CD4-positive, alpha-beta T cell treated with Interleukin-6 at 100 ng/mL for 8 hours (primary cell): Measurements from ENCODE around the gene NFYC.
A peak's percentile ranks its signal among the peaks of the same experiment; 100 is the strongest.
"Not testable (repeated sequence)": the region's sequence is repeated elsewhere in the genome, so short reads cannot be mapped to it uniquely, and the experiment has no call there.

ENCODE experiments used
- DNase-seq: peaks from one replicate; pipeline ENCODE4 v3.0.0-alpha.2; 2020; ENCODE audit warnings: mixed read lengths, low spot score

The NFYC gene

GRCh38 chr1:40665335-40666171, 26.0 kb upstream of the NFYC start, which contains the start of gene RIMS3:
TSS of gene RIMS3 (minus strand) at chr1:40665682. CDS start at chr1:40641925, 23,757 bp downstream.
- peak; percentile 77 for DNase-seq

GRCh38 chr1:40668769-40669525, 22.6 kb upstream of the NFYC start:
- DNase-seq = peak; percentile 80

- no peak for DNase-seq
Observed at GRCh38 chr1:40673452-40673851, 18.1 kb upstream of the NFYC start.

- no peak for DNase-seq
Observed at GRCh38 chr1:40676501-40676900, 15.0 kb upstream of the NFYC start.

DNA sequence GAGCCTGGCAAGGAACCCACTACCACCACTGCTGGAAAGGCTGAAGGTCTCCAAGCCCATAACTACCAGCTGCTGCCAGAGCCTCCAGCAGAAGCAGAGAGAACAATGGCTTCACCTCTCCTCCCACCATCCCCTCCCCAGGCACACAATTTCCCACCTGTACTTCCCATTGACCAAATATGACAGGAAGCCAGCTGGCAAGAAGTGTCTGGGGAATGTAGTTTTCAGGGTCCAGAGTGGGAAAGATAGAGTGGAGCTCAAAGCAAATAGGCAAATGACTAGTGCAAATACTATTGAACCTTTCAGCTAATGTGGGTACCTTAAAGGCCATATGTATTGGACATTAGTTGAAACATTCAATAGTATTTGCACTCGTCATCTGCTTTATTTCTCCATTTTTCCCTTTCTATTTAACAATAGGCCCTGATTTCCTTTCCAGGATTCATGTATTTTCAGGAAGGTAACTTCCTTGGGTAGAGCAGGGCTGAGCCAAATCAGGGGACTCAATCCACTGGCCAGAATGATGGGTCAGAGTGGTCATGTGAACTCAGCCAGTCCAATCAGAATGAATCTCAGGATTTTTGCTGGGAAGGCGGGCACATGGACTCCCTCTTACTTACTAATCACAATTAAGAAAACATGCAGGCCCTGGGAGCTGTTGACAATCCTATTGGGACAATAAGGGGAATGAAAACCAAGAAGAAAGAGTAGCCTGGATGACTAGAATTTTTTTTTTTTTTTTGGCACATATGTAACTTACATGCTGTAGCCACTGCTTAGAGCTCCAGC, 12.1 kb upstream of the NFYC start:
- DNase-seq = no peak

DNA sequence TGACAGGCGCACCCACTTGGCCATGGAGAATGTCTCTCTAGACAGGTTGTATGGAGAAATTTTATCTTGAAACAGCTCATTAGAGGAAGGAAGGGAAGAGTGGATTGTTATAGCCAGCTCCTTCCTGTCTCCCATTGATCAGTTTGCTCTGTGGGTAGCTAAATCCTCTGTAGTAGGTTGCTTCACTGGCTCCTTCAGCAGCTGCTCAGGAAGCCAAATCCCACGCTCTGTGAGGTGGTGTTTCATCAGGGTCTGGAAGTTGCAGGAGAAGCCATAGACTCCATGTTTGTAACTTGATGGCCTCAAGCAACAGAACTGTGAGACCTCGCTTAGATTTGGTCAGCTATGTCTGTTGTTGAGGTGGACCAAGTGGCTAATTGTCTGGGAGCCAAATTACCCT, 6.8 kb upstream of the NFYC start:
- DNase-seq = no peak

- DNase-seq = no peak
Observed at GRCh38 chr1:40687059-40687458, 4.4 kb upstream of the NFYC start.

DNA sequence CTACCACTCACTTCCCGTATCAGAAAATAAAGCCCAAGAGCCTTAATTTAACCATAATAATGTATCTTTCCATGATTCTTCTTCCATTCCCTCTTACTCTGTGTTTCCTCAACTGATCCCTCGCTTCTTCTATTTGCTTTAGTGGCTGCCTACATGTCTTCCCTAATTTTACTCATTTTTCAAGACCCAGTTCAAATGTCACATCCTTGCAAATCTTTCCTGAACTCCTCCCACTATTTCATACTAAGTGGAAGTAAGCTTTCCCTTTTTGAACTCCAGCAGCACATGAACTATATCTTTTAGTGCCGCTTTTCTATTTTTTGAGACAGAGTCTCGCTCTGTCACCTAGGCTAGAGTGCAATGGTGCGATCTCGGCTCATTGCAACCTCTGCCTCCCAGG, 3.8 kb upstream of the NFYC start:
- no peak for DNase-seq

DNA sequence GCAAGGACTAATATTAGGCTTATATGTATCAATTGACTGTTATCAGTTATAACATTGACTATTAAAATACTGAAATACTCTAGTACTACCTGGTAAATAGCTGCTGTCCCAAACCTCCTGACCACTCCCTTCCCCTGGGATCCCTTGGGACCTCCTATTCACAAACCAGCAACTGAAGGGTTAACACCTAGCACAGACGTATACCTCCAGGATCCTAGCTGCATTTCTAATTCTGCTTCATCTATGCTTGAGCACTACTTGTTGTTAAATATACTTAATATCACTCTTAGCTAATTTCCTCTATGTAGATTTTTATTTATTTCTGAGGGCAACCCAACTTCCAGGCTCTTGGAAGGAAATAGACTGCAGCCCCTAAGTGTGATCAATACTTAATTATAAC, 1.8 kb upstream of the NFYC start:
- no peak for DNase-seq

GRCh38 chr1:40690771-40691537, 550 bp upstream of the NFYC start:
- DNase-seq = no peak

DNA sequence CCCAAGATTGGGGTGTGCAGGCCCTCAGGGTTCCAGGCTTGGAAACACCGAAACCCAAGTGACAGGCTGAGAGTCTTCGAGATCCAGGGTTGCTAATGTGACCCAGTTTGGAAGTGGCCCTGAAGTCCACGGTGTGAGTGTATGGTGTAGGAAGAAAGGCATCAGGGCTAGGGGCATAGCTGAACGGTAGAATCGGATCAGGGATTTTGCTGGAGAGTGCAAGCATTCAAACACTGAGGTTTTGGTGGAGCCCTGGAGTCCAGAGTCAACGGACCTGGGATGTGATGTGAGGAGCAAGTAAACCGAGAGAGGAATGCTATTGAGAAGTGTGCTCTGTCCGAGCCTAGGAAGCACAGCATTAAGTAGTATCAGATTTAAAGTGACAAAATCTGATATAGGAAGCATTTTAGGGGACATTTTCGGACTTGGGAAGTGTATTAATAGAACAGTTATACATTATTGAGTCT, 958 bp downstream of the NFYC start:
- no peak for DNase-seq

- DNase-seq = no peak
Observed at GRCh38 chr1:40693425-40693824, 1.9 kb downstream of the NFYC start.

GRCh38 chr1:40694353-40694874, 2.9 kb downstream of the NFYC start:
- DNase-seq = no peak

DNA sequence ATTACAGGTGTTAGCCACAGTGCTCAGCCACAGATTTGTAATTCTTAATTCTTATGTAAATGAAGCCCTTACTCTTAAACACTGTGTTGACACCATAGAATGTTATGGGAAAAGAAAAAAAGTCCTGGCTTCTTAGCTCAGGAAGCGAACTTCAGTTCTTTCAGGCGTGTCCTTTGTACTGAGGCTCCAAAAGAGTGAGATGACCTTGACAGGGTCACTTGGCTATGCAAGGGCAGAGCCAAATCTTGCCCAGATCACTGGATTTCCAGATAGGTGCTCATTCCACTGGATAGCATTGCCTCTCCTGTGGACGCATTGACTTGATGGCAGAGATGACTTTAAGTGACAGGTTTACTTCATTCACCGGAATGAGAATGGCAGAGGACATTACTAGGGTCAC, 4.8 kb downstream of the NFYC start:
- DNase-seq = no peak

- no peak for DNase-seq
Observed at GRCh38 chr1:40697436-40697835, 5.9 kb downstream of the NFYC start.

GRCh38 chr1:40699787-40700186, 8.3 kb downstream of the NFYC start:
- no peak for DNase-seq

- DNase-seq = no peak
Observed at GRCh38 chr1:40701684-40702083, 10.2 kb downstream of the NFYC start.

GRCh38 chr1:40702810-40703209, 11.3 kb downstream of the NFYC start:
- not testable (repeated sequence) for DNase-seq

DNA sequence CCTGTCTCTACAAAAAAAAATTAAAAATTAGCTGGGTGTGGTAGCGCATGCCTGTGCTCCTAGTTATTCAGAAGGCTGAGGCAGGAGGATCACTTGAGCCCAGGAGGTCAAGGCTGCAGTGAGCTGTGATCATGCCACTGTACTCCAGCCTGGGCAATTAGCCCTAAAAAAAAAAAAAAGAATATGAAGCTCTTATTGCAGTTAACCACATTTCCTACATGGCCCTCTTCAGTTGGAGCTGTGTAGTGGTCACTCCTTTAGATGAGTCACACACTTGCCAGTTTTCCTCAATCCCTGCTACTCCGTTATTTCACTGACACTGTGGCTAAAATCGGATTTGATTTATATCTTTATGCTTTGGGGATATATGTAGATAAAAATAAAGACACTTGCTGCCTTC, 11.8 kb downstream of the NFYC start:
- no peak for DNase-seq

DNA sequence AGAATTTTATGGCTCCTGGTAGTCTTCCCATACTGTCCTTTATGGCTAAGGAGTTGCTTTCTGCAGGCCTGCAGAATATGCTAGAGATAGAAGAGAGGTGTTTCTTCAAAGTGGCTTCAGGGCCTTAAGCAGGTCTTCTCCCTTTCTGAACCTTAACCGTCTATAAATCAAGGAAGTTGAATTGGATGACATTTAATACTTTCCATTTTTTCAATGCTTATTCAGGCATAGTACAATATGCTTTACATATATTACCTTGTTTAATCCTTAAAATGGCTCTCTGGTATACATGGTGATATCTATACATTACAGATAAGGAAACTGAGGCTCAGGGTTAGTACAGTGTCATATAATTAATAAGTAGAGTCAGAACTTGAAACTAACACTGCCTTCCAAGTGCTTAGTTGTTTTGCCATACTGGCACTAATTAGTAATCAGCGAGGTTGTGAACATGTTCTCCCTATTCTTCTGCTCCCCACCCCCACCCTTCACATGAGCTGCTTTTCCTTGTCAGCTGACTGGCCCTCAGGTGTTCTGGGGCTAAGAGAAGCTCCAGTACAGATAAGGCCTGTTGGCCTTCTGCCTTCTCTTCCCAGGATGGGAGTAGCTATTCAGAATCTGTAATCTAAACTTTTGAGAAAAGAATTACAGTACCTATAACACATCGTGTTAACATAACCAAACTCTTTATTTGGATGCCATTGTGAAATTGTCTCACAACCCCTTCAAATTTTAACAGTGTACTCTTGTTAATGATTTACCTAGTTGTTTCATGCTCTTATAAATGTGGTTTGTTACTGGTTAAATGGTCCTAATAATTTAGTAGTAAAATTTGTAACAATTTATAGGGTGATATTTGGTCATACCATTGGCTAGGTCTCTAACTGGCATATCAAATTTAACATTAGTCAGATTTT, 13.6 kb downstream of the NFYC start:
- no peak for DNase-seq
